Activated T-cell treated with anti-CD3 and anti-CD28 coated beads, Interleukin-2, amount 50 U/mL, for 24 hours (primary cell): ENCODE measurements around the gene ADGRF4.

Experiments
- DNase-seq: peaks from one replicate; pipeline ENCODE4 v3.0.0-alpha.2; 2020
- H3K27ac Mint-ChIP-seq: 2 replicates; pipeline ENCODE4 v1.8.0; 2020; ENCODE audit warnings: mild to moderate bottlenecking, mixed read lengths
- H3K27me3 Mint-ChIP-seq: 2 replicates; pipeline ENCODE4 v1.8.0; 2020; ENCODE audit warnings: mixed read lengths
- H3K36me3 Mint-ChIP-seq: 2 replicates; pipeline ENCODE4 v1.8.0; 2020; ENCODE audit warnings: low read depth, mixed read lengths
- H3K4me1 Mint-ChIP-seq: 2 replicates; pipeline ENCODE4 v1.8.0; 2020; ENCODE audit warnings: low read depth, mixed read lengths
- H3K4me3 Mint-ChIP-seq: 2 replicates; pipeline ENCODE4 v1.8.0; 2020; ENCODE audit warnings: mild to moderate bottlenecking, moderate library complexity, mixed read lengths
- H3K9me3 Mint-ChIP-seq: 2 replicates; pipeline ENCODE4 v1.8.0; 2020; ENCODE audit warnings: mixed read lengths

Gene ADGRF4

GRCh38 chr6:47709160-47709559 lies 10.8 kb downstream of the ADGRF4 start:
- Mint-ChIP-seq H3K36me3 (no peaks in the 10 kb centered on the region), H3K9me3 (no peaks in the 10 kb centered on the region), H3K4me3 (no peak overlapping the region), H3K27ac (no peak overlapping the region), H3K4me1 (no peaks in the 10 kb centered on the region), H3K27me3 (peaks cover 33% of the 10 kb centered on the region)
- no peak for DNase-seq

GRCh38 chr6:47710295-47710694 lies 11.9 kb downstream of the ADGRF4 start:
- no peak for DNase-seq
- H3K9me3 Mint-ChIP-seq: no peaks in the 10 kb centered on the region
- H3K27ac Mint-ChIP-seq: no peak overlapping the region
- peaks cover 33% of the 10 kb centered on the region for H3K27me3 Mint-ChIP-seq
- H3K4me3 Mint-ChIP-seq: no peak overlapping the region
- H3K36me3 Mint-ChIP-seq: no peaks in the 10 kb centered on the region
- peaks cover 6% of the 10 kb centered on the region for H3K4me1 Mint-ChIP-seq

- Mint-ChIP-seq H3K9me3 (no peaks in the 10 kb centered on the region), H3K4me3 (no peak overlapping the region), H3K4me1 (peaks cover 21% of the 10 kb centered on the region), H3K36me3 (no peaks in the 10 kb centered on the region), H3K27ac (no peak overlapping the region), H3K27me3 (peaks cover 27% of the 10 kb centered on the region)
- no peak for DNase-seq
Measured at GRCh38 chr6:47713200-47713599, 14.8 kb downstream of the ADGRF4 start.

GRCh38 chr6:47714802-47715201 lies 16.4 kb downstream of the ADGRF4 start:
- Mint-ChIP-seq H3K36me3 (no peaks in the 10 kb centered on the region), H3K4me1 (peaks cover 21% of the 10 kb centered on the region), H3K9me3 (no peaks in the 10 kb centered on the region), H3K4me3 (no peak overlapping the region), H3K27me3 (peaks cover 25% of the 10 kb centered on the region), H3K27ac (no peak overlapping the region)
- DNase-seq: no peak

GRCh38 chr6:47715782-47716181 lies 17.4 kb downstream of the ADGRF4 start:
- Mint-ChIP-seq H3K4me3 (no peak overlapping the region), H3K36me3 (no peaks in the 10 kb centered on the region), H3K27me3 (peaks cover 30% of the 10 kb centered on the region), H3K4me1 (peaks cover 21% of the 10 kb centered on the region), H3K27ac (peak overlapping the region; percentile 64), H3K9me3 (no peaks in the 10 kb centered on the region)
- no peak for DNase-seq

GRCh38 chr6:47716207-47716606 lies 17.8 kb downstream of the ADGRF4 start:
- H3K36me3 Mint-ChIP-seq: no peaks in the 10 kb centered on the region
- H3K27ac Mint-ChIP-seq: peak overlapping the region; percentile 64
- H3K9me3 Mint-ChIP-seq: no peaks in the 10 kb centered on the region
- no peak for DNase-seq
- no peak overlapping the region for H3K4me3 Mint-ChIP-seq
- peaks cover 32% of the 10 kb centered on the region for H3K27me3 Mint-ChIP-seq
- peaks cover 21% of the 10 kb centered on the region for H3K4me1 Mint-ChIP-seq

- Mint-ChIP-seq H3K36me3 (no peaks in the 10 kb centered on the region), H3K9me3 (no peaks in the 10 kb centered on the region), H3K4me1 (peaks cover 21% of the 10 kb centered on the region), H3K27me3 (peaks cover 18% of the 10 kb centered on the region), H3K4me3 (no peak overlapping the region), H3K27ac (no peak overlapping the region)
- no peak for DNase-seq
Measured at GRCh38 chr6:47718571-47718970, 20.2 kb downstream of the ADGRF4 start.

- H3K4me3 Mint-ChIP-seq: no peak overlapping the region
- DNase-seq: no peak
- no peaks in the 10 kb centered on the region for H3K9me3 Mint-ChIP-seq
- H3K4me1 Mint-ChIP-seq: peaks cover 6% of the 10 kb centered on the region
- H3K27ac Mint-ChIP-seq: no peak overlapping the region
- peaks cover 15% of the 10 kb centered on the region for H3K27me3 Mint-ChIP-seq
- no peaks in the 10 kb centered on the region for H3K36me3 Mint-ChIP-seq
Measured at GRCh38 chr6:47721189-47721588, 22.8 kb downstream of the ADGRF4 start.

GRCh38 chr6:47722194-47722593 lies 23.8 kb downstream of the ADGRF4 start:
- H3K36me3 Mint-ChIP-seq: no peaks in the 10 kb centered on the region
- peaks cover 15% of the 10 kb centered on the region for H3K27me3 Mint-ChIP-seq
- no peaks in the 10 kb centered on the region for H3K9me3 Mint-ChIP-seq
- no peak overlapping the region for H3K4me3 Mint-ChIP-seq
- no peak overlapping the region for H3K27ac Mint-ChIP-seq
- H3K4me1 Mint-ChIP-seq: peaks cover under 1% of the 10 kb centered on the region
- DNase-seq: no peak

GRCh38 chr6:47724300-47724699 lies 25.9 kb downstream of the ADGRF4 start:
- no peak for DNase-seq
- Mint-ChIP-seq H3K4me3 (no peak overlapping the region), H3K9me3 (no peaks in the 10 kb centered on the region), H3K4me1 (peaks cover 7% of the 10 kb centered on the region), H3K27me3 (peaks cover 15% of the 10 kb centered on the region), H3K36me3 (no peaks in the 10 kb centered on the region), H3K27ac (no peak overlapping the region)

- Mint-ChIP-seq H3K36me3 (no peaks in the 10 kb centered on the region), H3K27me3 (no peaks in the 10 kb centered on the region), H3K4me3 (no peak overlapping the region), H3K4me1 (peaks cover 10% of the 10 kb centered on the region), H3K27ac (no peak overlapping the region), H3K9me3 (no peaks in the 10 kb centered on the region)
- no peak for DNase-seq
Measured at GRCh38 chr6:47727391-47727790, 29.0 kb downstream of the ADGRF4 start.

- Mint-ChIP-seq H3K27ac (no peak overlapping the region), H3K36me3 (no peaks in the 10 kb centered on the region), H3K27me3 (no peaks in the 10 kb centered on the region), H3K4me1 (peaks cover 10% of the 10 kb centered on the region), H3K4me3 (no peak overlapping the region), H3K9me3 (no peaks in the 10 kb centered on the region)
- no peak for DNase-seq
Measured at GRCh38 chr6:47729019-47729418, 30.6 kb downstream of the ADGRF4 start.

GRCh38 chr6:47729457-47729856 lies 31.1 kb downstream of the ADGRF4 start:
- H3K36me3 Mint-ChIP-seq: no peaks in the 10 kb centered on the region
- H3K4me1 Mint-ChIP-seq: peaks cover 10% of the 10 kb centered on the region
- no peak overlapping the region for H3K27ac Mint-ChIP-seq

GRCh38 chr6:47733879-47734558 lies 35.6 kb downstream of the ADGRF4 start:
- H3K9me3 Mint-ChIP-seq: no peaks in the 10 kb centered on the region
- H3K27ac Mint-ChIP-seq: no peak overlapping the region
- H3K4me3 Mint-ChIP-seq: no peak overlapping the region
- DNase-seq: no peak
- peaks cover 3% of the 10 kb centered on the region for H3K27me3 Mint-ChIP-seq
- peaks cover 6% of the 10 kb centered on the region for H3K4me1 Mint-ChIP-seq
- H3K36me3 Mint-ChIP-seq: no peaks in the 10 kb centered on the region

More at GRCh38 chr6:47729457-47729856, 31.1 kb downstream of the ADGRF4 start:
- Mint-ChIP-seq H3K27me3 (no peaks in the 10 kb centered on the region), H3K9me3 (no peaks in the 10 kb centered on the region), H3K4me3 (no peak overlapping the region)
- no peak for DNase-seq

- Mint-ChIP-seq H3K27me3 (peaks cover 3% of the 10 kb centered on the region), H3K9me3 (no peaks in the 10 kb centered on the region), H3K4me3 (no peak overlapping the region), H3K27ac (no peak overlapping the region), H3K36me3 (no peaks in the 10 kb centered on the region), H3K4me1 (no peaks in the 10 kb centered on the region)
- no peak for DNase-seq
Measured at GRCh38 chr6:47734831-47735481, 36.6 kb downstream of the ADGRF4 start.
